Peyer's patch (tissue), 4 donors: ENCODE measurements around the gene NCKAP5.

Experiments
- CTCF ChIP-seq, 6 experiments: fragments of 450-650 bp in 4 of 6; fragments of 200-600 bp in 2 of 6; sonication (generic) in 1 of 6; IDR thresholded peaks; one replicate each; pipeline ENCODE4 v1.5.1; 2017 to 2019; ENCODE audit warnings: antibody characterized with exemption in 6 of 6, mild to moderate bottlenecking in 3 of 6, moderate library complexity in 1 of 6
- POLR2A ChIP-seq, 2 donors: fragments of 450-650 bp; IDR thresholded peaks; one replicate each; pipeline ENCODE4 v1.5.1; 2017; ENCODE audit warnings: antibody characterized with exemption in 2 of 2, mild to moderate bottlenecking in 2 of 2, moderate library complexity in 2 of 2

GRCh38 chr2:133249362-133249761, 318.9 kb downstream of the NCKAP5 start:
- no peak for TF ChIP-seq CTCF (IDR thresholded peaks at IDR 0.05)
- no peak for TF ChIP-seq POLR2A (IDR thresholded peaks at IDR 0.05)
